GM18868 (cell line): Measurements from ENCODE around the gene ALB.

Experiments
- ATAC-seq: cut with Tn5 transposase; IDR thresholded peaks from one replicate; pipeline ENCODE4 v1.9.1; 2021; ENCODE audit warnings: mild to moderate bottlenecking, moderate library complexity; ENCODE audit not compliant: unreplicated experiment

Gene ALB

DNA sequence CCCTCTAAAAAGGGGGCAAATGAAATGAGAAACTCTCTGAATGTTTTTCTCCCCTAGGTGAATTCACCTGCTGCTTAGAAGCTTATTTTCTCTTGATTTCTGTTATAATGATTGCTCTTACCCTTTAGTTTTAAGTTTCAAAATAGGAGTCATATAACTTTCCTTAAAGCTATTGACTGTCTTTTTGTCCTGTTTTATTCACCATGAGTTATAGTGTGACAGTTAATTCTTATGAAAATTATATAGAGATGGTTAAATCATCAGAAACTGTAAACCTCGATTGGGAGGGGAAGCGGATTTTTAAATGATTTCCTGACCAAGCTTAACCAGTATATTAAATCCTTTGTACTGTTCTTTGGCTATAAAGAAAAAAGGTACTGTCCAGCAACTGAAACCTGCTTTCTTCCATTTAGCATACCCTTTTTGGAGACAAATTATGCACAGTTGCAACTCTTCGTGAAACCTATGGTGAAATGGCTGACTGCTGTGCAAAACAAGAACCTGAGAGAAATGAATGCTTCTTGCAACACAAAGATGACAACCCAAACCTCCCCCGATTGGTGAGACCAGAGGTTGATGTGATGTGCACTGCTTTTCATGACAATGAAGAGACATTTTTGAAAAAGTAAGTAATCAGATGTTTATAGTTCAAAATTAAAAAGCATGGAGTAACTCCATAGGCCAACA, 4.2 kb downstream of the ALB start:
- no peak for ATAC-seq

GRCh38 chr4:73409012-73409862, 5.2 kb downstream of the ALB start:
- no peak for ATAC-seq

GRCh38 chr4:73409978-73410548, 6.0 kb downstream of the ALB start:
- no peak for ATAC-seq

DNA sequence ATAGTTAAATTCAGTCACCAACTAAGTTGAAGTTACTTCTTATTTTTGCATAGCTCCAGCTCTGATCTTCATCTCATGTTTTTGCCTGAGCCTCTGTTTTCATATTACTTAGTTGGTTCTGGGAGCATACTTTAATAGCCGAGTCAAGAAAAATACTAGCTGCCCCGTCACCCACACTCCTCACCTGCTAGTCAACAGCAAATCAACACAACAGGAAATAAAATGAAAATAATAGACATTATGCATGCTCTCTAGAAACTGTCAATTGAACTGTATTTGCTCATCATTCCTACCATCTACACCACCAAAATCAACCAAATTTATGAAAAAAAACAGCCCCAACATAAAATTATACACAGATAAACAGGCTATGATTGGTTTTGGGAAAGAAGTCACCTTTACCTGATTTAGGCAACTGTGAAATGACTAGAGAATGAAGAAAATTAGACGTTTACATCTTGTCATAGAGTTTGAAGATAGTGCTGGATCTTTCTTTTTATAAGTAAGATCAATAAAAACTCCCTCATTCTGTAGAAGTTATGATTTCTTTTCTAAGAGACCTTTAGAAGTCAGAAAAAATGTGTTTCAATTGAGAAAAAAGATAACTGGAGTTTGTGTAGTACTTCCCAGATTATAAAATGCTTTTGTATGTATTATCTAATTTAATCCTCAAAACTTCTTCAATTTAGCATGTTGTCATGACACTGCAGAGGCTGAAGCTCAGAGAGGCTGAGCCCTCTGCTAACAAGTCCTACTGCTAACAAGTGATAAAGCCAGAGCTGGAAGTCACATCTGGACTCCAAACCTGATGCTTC, 7.0 kb downstream of the ALB start:
- ATAC-seq, result no peak

GRCh38 chr4:73411731-73412414, 7.8 kb downstream of the ALB start:
- no peak for ATAC-seq

DNA sequence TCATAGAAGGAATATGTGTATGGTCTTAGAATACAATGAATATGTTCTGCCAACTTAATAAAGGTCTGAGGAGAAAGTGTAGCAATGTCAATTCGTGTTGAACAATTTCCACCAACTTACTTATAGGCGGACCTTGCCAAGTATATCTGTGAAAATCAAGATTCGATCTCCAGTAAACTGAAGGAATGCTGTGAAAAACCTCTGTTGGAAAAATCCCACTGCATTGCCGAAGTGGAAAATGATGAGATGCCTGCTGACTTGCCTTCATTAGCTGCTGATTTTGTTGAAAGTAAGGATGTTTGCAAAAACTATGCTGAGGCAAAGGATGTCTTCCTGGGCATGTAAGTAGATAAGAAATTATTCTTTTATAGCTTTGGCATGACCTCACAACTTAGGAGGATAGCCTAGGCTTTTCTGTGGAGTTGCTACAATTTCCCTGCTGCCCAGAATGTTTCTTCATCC, 9.2 kb downstream of the ALB start:
- no peak for ATAC-seq

- ATAC-seq, result no peak
These were observed 10.8 kb downstream of the ALB start for GRCh38 chr4:73414936-73415271.

DNA sequence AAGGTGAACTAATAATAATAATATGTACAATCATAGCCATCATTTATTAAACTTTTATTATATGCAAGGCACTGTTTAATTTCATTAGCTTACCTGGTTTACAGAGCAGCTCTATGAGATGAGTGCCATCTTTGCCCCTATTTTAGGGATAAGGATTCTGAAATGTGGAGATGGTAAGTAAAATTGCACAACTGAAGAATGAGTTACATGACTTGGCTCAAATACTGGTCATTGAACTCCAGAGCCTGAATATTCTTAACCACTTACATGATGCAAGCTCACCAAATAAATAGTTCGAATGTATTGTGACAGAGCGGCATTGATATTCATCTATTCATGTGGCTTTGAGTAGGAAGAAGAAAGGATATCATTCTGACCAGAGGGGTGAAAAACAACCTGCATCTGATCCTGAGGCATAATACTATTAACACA, 11.7 kb downstream of the ALB start:
- no peak for ATAC-seq

GRCh38 chr4:73416423-73417087, 12.5 kb downstream of the ALB start:
- no peak for ATAC-seq

DNA sequence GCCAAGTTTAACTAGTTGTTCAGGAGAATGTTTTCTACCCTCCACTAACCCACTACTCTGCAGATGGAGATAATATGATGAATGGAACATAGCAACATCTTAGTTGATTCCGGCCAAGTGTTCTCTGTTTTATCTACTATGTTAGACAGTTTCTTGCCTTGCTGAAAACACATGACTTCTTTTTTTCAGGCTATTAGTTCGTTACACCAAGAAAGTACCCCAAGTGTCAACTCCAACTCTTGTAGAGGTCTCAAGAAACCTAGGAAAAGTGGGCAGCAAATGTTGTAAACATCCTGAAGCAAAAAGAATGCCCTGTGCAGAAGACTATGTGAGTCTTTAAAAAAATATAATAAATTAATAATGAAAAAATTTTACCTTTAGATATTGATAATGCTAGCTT, 13.3 kb downstream of the ALB start:
- ATAC-seq, result no peak

GRCh38 chr4:73417973-73418372, 13.9 kb downstream of the ALB start:
- ATAC-seq, result no peak

- ATAC-seq, result no peak
These were observed 14.6 kb downstream of the ALB start for GRCh38 chr4:73418677-73419076.

DNA sequence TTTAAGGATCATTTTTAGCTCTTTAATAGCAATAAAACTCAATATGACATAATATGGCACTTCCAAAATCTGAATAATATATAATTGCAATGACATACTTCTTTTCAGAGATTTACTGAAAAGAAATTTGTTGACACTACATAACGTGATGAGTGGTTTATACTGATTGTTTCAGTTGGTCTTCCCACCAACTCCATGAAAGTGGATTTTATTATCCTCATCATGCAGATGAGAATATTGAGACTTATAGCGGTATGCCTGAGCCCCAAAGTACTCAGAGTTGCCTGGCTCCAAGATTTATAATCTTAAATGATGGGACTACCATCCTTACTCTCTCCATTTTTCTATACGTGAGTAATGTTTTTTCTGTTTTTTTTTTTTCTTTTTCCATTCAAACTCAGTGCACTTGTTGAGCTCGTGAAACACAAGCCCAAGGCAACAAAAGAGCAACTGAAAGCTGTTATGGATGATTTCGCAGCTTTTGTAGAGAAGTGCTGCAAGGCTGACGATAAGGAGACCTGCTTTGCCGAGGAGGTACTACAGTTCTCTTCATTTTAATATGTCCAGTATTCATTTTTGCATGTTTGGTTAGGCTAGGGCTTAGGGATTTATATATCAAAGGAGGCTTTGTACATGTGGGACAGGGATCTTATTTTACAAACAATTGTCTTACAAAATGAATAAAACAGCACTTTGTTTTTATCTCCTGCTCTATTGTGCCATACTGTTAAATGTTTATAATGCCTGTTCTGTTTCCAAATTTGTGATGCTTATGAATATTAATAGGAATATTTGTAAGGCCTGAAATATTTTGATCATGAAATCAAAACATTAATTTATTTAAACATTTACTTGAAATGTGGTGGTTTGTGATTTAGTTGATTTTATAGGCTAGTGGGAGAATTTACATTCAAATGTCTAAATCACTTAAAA, 15.3 kb downstream of the ALB start:
- no peak for ATAC-seq

DNA sequence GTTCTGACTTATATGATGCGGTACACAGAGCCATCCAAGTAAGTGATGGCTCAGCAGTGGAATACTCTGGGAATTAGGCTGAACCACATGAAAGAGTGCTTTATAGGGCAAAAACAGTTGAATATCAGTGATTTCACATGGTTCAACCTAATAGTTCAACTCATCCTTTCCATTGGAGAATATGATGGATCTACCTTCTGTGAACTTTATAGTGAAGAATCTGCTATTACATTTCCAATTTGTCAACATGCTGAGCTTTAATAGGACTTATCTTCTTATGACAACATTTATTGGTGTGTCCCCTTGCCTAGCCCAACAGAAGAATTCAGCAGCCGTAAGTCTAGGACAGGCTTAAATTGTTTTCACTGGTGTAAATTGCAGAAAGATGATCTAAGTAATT, 16.5 kb downstream of the ALB start:
- no peak for ATAC-seq

DNA sequence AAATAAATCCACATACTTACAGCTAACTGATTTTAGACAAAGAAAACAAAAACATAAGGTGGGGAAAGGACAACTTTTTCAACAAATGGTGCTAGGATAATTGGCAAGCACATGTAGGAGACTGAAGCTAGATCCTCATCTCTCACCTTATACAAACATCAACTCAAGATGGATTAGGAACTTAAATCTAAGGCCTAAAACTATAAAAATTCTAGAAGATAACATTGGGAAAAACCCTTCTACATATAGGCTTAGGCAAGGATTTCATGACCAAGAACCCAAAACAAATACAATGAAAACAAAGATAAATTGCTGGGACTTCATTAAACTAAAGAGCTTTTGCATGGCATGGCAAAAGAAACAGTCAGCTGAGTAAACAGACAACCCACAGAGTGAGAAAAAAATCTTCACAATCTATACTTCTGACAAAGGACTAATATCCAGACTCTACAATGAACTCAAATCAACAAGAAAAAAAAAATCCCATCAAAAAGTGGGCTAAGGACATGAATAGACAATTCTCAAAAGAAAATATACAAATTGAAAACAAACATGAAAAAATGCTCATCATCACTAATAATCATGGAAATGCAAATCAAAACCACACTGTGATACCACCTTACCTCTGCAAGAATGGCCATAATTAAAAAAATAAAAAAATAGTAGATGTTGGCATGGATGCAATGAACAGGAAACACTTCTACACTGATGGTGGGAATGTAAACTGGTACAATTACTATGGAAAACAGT, 17.8 kb downstream of the ALB start:
- ATAC-seq, result no peak

DNA sequence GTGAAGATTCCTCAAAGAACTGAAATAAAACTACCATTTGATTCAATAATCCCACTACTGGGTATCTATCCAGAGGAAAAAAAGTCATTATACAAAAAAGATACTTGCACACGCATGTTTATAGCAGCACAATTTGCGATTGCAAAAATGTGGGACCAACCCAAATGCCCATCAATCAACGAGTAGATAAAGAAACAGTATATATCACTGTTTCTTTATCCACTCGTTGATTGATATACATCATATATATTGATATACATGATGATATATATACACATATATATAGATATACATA, 18.3 kb downstream of the ALB start:
- ATAC-seq, result no peak

DNA sequence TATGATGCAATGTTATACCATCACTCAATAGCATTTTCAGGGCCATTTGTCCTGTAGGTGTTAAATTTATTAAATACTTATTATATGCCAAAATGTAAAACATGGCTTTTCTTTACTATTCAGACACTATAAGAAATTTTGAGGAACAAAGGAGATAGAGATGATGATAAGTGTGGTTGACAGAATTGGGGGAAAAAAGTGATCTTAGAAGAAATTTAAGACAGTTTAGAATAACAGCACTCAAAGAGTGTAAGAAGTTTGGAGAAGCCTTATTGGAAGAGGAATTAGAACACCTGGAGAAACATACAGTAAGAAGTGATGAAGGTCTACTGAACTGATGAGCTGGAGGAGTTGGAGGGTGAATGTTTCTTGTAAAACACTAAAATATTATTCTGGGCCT, 19.1 kb downstream of the ALB start:
- ATAC-seq, result no peak

GRCh38 chr4:73426666-73427065, 22.6 kb downstream of the ALB start:
- no peak for ATAC-seq

- ATAC-seq, result no peak
These were observed 25.0 kb downstream of the ALB start for GRCh38 chr4:73429118-73429517.
